Activated CD4-positive, alpha-beta T cell treated with anti-CD3 and anti-CD28 coated beads, Interleukin-2, Interleukin-6, amounts not matched to agents 100 ng/mL and 50 ng/mL, durations not matched to agents 16 hours and 8 hours (primary cell): ENCODE results near the gene RNASET2.

Source experiments
- DNase-seq: peaks from one replicate; pipeline ENCODE4 v3.0.0-alpha.2; 2020

RNASET2 gene

GRCh38 chr6:166956444-166957086, at the start of gene RNASET2:
TSS of gene RNASET2 (minus strand) at chr6:166956550. CDS start at chr6:166956182, 368 bp downstream.
- peak; percentile 98 for DNase-seq

GRCh38 chr6:167005350-167006159, 49.2 kb upstream of the RNASET2 start:
- no peak for DNase-seq

GRCh38 chr6:167000759-167001158, 44.4 kb upstream of the RNASET2 start:
- DNase-seq: no peak

GRCh38 chr6:166999884-167000253, 43.5 kb upstream of the RNASET2 start:
- no peak for DNase-seq

GRCh38 chr6:166999145-166999883, 43.0 kb upstream of the RNASET2 start, which contains the start of gene CEP43:
TSS of gene CEP43 (plus strand) at chr6:166999397. CDS start at chr6:166999413, 16 bp downstream.
- DNase-seq: peak; percentile 96

- peak; percentile 23 for DNase-seq
Measured at GRCh38 chr6:166998256-166999144, 42.1 kb upstream of the RNASET2 start.

GRCh38 chr6:166997768-166998255, 41.5 kb upstream of the RNASET2 start:
- peak; percentile 74 for DNase-seq

- no peak for DNase-seq
Measured at GRCh38 chr6:166997348-166997747, 41.0 kb upstream of the RNASET2 start.

GRCh38 chr6:166996406-166996805, 40.1 kb upstream of the RNASET2 start:
- DNase-seq: no peak

GRCh38 chr6:166989427-166990032, 33.2 kb upstream of the RNASET2 start:
- DNase-seq: peak; percentile 66

- DNase-seq: no peak
Measured at GRCh38 chr6:166988674-166989201, 32.4 kb upstream of the RNASET2 start.

GRCh38 chr6:166987930-166988329, 31.6 kb upstream of the RNASET2 start:
- DNase-seq: peak; percentile 6

GRCh38 chr6:166987448-166987847, 31.1 kb upstream of the RNASET2 start:
- DNase-seq: no peak

GRCh38 chr6:166980738-166981137, 24.4 kb upstream of the RNASET2 start:
- no peak for DNase-seq

GRCh38 chr6:166977621-166978525, 21.5 kb upstream of the RNASET2 start:
- no peak for DNase-seq

GRCh38 chr6:166976636-166977035, 20.3 kb upstream of the RNASET2 start:
- DNase-seq: no peak

GRCh38 chr6:166972101-166972500, 15.8 kb upstream of the RNASET2 start:
- DNase-seq: no peak

GRCh38 chr6:166971271-166971670, 14.9 kb upstream of the RNASET2 start:
- no peak for DNase-seq

GRCh38 chr6:166970776-166971175, 14.4 kb upstream of the RNASET2 start:
- DNase-seq: no peak

- no peak for DNase-seq
Measured at GRCh38 chr6:166970091-166970490, 13.7 kb upstream of the RNASET2 start.
